ENCODE data around the gene BICRA.

BICRA gene

DNA sequence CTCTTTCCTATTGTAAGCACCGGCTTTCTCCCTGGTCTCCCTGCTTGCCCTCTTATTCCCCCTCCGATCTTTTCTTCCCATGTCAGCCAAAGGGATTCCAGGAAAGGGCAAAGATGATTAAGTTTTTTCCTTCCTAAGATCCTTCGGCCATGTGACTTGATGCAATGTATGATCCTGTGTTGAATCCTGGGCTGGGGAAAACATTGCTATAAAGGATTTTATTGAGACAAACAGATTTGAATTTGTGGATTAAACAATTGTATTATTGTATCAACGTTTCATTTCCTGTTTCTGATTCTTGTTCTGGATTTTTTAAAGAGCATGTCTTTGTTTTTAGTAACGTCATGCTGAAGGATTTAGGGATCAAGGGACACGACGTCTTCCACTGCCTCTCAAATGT lies 19.1 kb upstream of the BICRA start:
- ATAC-seq, result no peak
- TF ChIP-seq OSR1 (CRISPR knock-in tag; IDR thresholded peaks at IDR 0.05), result no peak
- no peak for TF ChIP-seq SNAI2 (CRISPR knock-in tag; IDR thresholded peaks at IDR 0.05)
- no peak for TF ChIP-seq TOX (CRISPR knock-in tag; IDR thresholded peaks at IDR 0.05; ENCODE audit: borderline replicate concordance)

DNA sequence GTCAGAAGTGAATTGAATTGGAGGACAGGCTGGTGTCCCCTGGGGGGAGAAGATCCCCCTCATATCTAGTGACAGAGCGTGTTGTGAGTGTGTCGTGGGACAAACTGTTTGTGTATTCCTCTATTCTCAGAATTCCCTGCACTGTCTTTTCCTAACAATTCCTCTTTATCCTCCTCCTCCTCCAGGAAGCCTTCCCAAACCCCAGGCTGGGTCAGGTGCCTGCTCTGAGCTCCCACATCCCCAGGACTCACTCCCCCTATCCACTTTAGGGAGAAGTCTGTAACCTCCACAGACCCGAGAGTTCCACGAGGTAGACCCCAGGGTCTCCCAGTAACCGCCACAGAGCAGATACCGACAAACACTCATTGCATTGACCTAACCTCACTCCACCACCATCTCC lies 15.1 kb upstream of the BICRA start:
- TF ChIP-seq, protein P1, sequence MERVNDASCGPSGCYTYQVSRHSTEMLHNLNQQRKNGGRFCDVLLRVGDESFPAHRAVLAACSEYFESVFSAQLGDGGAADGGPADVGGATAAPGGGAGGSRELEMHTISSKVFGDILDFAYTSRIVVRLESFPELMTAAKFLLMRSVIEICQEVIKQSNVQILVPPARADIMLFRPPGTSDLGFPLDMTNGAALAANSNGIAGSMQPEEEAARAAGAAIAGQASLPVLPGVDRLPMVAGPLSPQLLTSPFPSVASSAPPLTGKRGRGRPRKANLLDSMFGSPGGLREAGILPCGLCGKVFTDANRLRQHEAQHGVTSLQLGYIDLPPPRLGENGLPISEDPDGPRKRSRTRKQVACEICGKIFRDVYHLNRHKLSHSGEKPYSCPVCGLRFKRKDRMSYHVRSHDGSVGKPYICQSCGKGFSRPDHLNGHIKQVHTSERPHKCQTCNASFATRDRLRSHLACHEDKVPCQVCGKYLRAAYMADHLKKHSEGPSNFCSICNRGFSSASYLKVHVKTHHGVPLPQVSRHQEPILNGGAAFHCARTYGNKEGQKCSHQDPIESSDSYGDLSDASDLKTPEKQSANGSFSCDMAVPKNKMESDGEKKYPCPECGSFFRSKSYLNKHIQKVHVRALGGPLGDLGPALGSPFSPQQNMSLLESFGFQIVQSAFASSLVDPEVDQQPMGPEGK (CRISPR knock-in tag; IDR thresholded peaks at IDR 0.05; ENCODE audit: borderline replicate concordance), result no peak
- TF ChIP-seq GLIS3 (CRISPR knock-in tag; IDR thresholded peaks at IDR 0.05), result no peak
- TF ChIP-seq CSDC2 (CRISPR knock-in tag; IDR thresholded peaks at IDR 0.05), result no peak
- TF ChIP-seq, protein P2, sequence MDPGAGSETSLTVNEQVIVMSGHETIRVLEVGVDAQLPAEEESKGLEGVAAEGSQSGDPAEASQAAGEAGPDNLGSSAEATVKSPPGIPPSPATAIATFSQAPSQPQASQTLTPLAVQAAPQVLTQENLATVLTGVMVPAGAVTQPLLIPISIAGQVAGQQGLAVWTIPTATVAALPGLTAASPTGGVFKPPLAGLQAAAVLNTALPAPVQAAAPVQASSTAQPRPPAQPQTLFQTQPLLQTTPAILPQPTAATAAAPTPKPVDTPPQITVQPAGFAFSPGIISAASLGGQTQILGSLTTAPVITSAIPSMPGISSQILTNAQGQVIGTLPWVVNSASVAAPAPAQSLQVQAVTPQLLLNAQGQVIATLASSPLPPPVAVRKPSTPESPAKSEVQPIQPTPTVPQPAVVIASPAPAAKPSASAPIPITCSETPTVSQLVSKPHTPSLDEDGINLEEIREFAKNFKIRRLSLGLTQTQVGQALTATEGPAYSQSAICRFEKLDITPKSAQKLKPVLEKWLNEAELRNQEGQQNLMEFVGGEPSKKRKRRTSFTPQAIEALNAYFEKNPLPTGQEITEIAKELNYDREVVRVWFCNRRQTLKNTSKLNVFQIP (CRISPR knock-in tag; IDR thresholded peaks at IDR 0.05; ENCODE audit: borderline replicate concordance, low read depth), result no peak
- no peak for TF ChIP-seq OSR1 (CRISPR knock-in tag; IDR thresholded peaks at IDR 0.05)
- no peak for TF ChIP-seq ZNF565 (CRISPR knock-in tag; conservative IDR thresholded peaks at IDR 0.05; ENCODE audit: low read depth)
- TF ChIP-seq, protein P3, sequence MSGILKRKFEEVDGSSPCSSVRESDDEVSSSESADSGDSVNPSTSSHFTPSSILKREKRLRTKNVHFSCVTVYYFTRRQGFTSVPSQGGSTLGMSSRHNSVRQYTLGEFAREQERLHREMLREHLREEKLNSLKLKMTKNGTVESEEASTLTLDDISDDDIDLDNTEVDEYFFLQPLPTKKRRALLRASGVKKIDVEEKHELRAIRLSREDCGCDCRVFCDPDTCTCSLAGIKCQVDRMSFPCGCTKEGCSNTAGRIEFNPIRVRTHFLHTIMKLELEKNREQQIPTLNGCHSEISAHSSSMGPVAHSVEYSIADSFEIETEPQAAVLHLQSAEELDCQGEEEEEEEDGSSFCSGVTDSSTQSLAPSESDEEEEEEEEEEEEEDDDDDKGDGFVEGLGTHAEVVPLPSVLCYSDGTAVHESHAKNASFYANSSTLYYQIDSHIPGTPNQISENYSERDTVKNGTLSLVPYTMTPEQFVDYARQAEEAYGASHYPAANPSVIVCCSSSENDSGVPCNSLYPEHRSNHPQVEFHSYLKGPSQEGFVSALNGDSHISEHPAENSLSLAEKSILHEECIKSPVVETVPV (CRISPR knock-in tag; IDR thresholded peaks at IDR 0.05), result no peak
- TF ChIP-seq, protein P4, sequence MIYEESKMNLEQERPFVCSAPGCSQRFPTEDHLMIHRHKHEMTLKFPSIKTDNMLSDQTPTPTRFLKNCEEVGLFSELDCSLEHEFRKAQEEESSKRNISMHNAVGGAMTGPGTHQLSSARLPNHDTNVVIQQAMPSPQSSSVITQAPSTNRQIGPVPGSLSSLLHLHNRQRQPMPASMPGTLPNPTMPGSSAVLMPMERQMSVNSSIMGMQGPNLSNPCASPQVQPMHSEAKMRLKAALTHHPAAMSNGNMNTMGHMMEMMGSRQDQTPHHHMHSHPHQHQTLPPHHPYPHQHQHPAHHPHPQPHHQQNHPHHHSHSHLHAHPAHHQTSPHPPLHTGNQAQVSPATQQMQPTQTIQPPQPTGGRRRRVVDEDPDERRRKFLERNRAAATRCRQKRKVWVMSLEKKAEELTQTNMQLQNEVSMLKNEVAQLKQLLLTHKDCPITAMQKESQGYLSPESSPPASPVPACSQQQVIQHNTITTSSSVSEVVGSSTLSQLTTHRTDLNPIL (CRISPR knock-in tag; IDR thresholded peaks at IDR 0.05; ENCODE audit: low read depth), result no peak
- no peak for TF ChIP-seq ZNF70 (CRISPR knock-in tag; IDR thresholded peaks at IDR 0.05)
- no peak for TF ChIP-seq PPARA (CRISPR knock-in tag; IDR thresholded peaks at IDR 0.05; ENCODE audit: borderline replicate concordance)
- TF ChIP-seq ZFP3 (CRISPR knock-in tag; IDR thresholded peaks at IDR 0.05), result no peak
- no peak for TF ChIP-seq TCF4 (CRISPR knock-in tag; IDR thresholded peaks at IDR 0.05; ENCODE audit: borderline replicate concordance)
- no peak for TF ChIP-seq ISL1 (CRISPR knock-in tag; IDR thresholded peaks at IDR 0.05)
- no peak for ATAC-seq

DNA sequence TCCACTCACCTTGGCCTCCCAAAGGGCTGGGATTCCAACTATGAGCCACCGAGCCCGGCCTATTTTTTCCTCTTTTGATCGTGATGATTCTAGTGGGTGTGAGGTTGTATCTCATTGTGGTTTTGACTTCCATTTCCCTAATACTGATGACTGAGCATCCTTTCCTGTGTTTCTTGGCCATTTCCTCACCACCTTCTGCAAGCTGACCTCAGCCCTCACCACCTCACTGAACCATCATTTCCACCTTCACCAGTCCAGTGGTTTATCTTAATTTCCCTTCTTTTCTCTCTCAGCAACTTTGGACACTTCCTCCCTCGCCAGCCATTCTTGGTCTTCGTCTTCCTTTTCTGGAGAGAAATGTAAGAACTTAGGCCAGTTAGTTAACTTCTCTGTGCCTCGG lies 13.0 kb upstream of the BICRA start:
- ATAC-seq, result no peak

More for the DNA sequence above, 13.0 kb upstream of the BICRA start:
- TF ChIP-seq CSDC2 (CRISPR knock-in tag; IDR thresholded peaks at IDR 0.05) (no peak), SNAI2 (CRISPR knock-in tag; IDR thresholded peaks at IDR 0.05) (no peak), ZC3H10 (CRISPR knock-in tag; IDR thresholded peaks at IDR 0.05) (no peak), ISL1 (CRISPR knock-in tag; IDR thresholded peaks at IDR 0.05) (no peak), ZNF8 (CRISPR knock-in tag; IDR thresholded peaks at IDR 0.05) (no peak), PPARA (CRISPR knock-in tag; IDR thresholded peaks at IDR 0.05; ENCODE audit: borderline replicate concordance) (no peak), TCF4 (CRISPR knock-in tag; IDR thresholded peaks at IDR 0.05; ENCODE audit: borderline replicate concordance) (no peak)
- TF ChIP-seq, protein P4 (CRISPR knock-in tag; IDR thresholded peaks at IDR 0.05; ENCODE audit: low read depth), result no peak
- TF ChIP-seq, protein P2 (CRISPR knock-in tag; IDR thresholded peaks at IDR 0.05; ENCODE audit: borderline replicate concordance, low read depth), result no peak
- TF ChIP-seq, protein P3 (CRISPR knock-in tag; IDR thresholded peaks at IDR 0.05), result no peak

All from SK-N-SH treated with all-trans-retinoic acid at 6 μM for 48 hours (cell line).